ENCODE results near the gene MCCD1. TPM values are rescaled to one million over a fixed set of nuclear protein-coding genes. Genes with fewer than 3 reads are reported as not detected.
A peak's percentile ranks its signal among the peaks of the same experiment; 100 is the strongest.
"Not testable (repeated sequence)": the region's sequence is repeated elsewhere in the genome, so short reads cannot be mapped to it uniquely, and the experiment has no call there.

The MCCD1 gene
- total RNA-seq, 6 experiments from 2014 or later: not detected

GRCh38 chr6:31485055-31485454 is 43.7 kb upstream of the MCCD1 start:
- Mint-ChIP-seq H3K9me3 (no peaks in the 10 kb centered on the region), H3K27ac (no peak overlapping the region), H3K4me1 (ENCODE audit: low read depth) (no peaks in the 10 kb centered on the region), H3K27me3 (ENCODE audit: insufficient read depth) (peaks cover 16% of the 10 kb centered on the region), H3K36me3 (ENCODE audit: low read depth) (no peaks in the 10 kb centered on the region), H3K4me3 (no peak overlapping the region)
- no peak for DNase-seq
- TF ChIP-seq, protein P1, sequence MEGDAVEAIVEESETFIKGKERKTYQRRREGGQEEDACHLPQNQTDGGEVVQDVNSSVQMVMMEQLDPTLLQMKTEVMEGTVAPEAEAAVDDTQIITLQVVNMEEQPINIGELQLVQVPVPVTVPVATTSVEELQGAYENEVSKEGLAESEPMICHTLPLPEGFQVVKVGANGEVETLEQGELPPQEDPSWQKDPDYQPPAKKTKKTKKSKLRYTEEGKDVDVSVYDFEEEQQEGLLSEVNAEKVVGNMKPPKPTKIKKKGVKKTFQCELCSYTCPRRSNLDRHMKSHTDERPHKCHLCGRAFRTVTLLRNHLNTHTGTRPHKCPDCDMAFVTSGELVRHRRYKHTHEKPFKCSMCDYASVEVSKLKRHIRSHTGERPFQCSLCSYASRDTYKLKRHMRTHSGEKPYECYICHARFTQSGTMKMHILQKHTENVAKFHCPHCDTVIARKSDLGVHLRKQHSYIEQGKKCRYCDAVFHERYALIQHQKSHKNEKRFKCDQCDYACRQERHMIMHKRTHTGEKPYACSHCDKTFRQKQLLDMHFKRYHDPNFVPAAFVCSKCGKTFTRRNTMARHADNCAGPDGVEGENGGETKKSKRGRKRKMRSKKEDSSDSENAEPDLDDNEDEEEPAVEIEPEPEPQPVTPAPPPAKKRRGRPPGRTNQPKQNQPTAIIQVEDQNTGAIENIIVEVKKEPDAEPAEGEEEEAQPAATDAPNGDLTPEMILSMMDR (IDR thresholded peaks at IDR 0.05): no peak

DNA sequence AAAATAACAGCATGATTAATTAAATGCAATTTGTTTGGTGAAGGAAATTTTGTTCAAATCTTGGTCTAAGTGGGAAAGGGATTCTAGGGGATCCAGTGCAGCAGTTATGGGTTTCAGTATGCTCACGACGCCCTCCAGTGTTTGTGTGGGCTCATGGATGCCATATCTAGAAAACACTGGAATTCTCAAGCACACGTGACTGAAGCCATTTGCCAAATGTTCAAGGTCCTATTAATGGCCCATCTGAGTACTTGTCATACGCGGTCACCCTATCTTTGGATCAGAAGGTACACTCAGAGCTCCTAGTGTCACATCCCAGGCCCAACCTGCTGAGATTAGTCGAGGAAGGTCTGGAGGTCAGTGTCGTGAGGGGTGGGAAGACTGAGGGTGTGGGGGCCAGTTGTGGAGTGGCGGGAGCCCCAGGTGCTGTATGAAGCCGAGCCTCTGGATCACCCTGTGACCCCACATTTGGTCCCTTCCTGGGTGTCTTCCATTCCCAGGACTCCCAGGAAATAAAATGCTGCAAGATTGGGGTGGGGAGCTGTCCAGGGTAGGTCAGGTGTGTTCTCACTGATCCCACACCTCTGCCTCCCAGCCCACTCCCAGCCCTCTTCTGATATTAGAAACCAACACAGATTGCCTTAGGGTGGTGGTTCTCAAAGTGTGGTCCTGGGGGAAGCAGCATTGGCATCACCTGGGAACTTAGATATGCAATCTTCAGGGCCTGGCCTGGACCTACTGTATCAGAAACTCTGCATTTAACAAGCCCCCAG is 42.5 kb upstream of the MCCD1 start:
- H3K27ac Mint-ChIP-seq; H3K9me3 Mint-ChIP-seq; H3K27me3 Mint-ChIP-seq (ENCODE audit: insufficient read depth); H3K4me1 Mint-ChIP-seq (ENCODE audit: low read depth); H3K36me3 Mint-ChIP-seq (ENCODE audit: low read depth); DNase-seq; H3K4me3 Mint-ChIP-seq: not testable (repeated sequence)

- H3K27me3 Mint-ChIP-seq (ENCODE audit: insufficient read depth); H3K36me3 Mint-ChIP-seq (ENCODE audit: low read depth); H3K27ac Mint-ChIP-seq; H3K4me1 Mint-ChIP-seq (ENCODE audit: low read depth); H3K4me3 Mint-ChIP-seq; DNase-seq; H3K9me3 Mint-ChIP-seq: not testable (repeated sequence)
Measured at GRCh38 chr6:31487674-31488073, 41.1 kb upstream of the MCCD1 start.

- TF ChIP-seq, protein P1 (IDR thresholded peaks at IDR 0.05): no peak
- Mint-ChIP-seq H3K9me3 (no peaks in the 10 kb centered on the region), H3K4me3 (no peak overlapping the region), H3K27ac (no peak overlapping the region), H3K27me3 (ENCODE audit: insufficient read depth) (no peaks in the 10 kb centered on the region; the same call in 1 of the 2 replicates), H3K36me3 (ENCODE audit: low read depth) (no peaks in the 10 kb centered on the region), H3K4me1 (ENCODE audit: low read depth) (peaks cover 16% of the 10 kb centered on the region)
- no peak for DNase-seq
Measured at GRCh38 chr6:31489086-31489485, 39.7 kb upstream of the MCCD1 start.

GRCh38 chr6:31490115-31490873 is 38.5 kb upstream of the MCCD1 start:
- no peak for DNase-seq
- TF ChIP-seq, protein P1 (IDR thresholded peaks at IDR 0.05): no peak
- no peak overlapping the region for H3K27ac Mint-ChIP-seq
- no peaks in the 10 kb centered on the region; the same call in 1 of the 2 replicates for H3K27me3 Mint-ChIP-seq (ENCODE audit: insufficient read depth)
- no peaks in the 10 kb centered on the region for H3K9me3 Mint-ChIP-seq
- H3K4me3 Mint-ChIP-seq: no peak overlapping the region
- peaks cover 19% of the 10 kb centered on the region for H3K4me1 Mint-ChIP-seq (ENCODE audit: low read depth)
- H3K36me3 Mint-ChIP-seq (ENCODE audit: low read depth): no peaks in the 10 kb centered on the region

DNA sequence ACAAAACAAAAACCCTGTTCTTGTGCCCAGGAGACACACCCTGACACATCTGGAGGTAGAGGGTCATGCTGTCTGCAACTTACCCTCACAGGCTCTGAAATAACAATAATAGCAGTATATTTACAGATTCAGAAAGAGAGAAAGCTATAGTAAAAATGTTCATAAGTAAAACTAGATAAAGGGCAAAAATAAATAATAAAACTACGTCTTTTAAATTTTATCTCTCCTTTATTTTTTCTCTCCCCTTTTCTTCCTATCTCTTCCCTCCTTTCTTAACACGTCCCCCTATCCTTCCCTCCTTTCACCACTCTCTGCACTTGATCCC is 35.2 kb upstream of the MCCD1 start:
- H3K4me3 Mint-ChIP-seq: peak overlapping the region; percentile 75
- H3K9me3 Mint-ChIP-seq; DNase-seq; H3K36me3 Mint-ChIP-seq (ENCODE audit: low read depth); H3K27me3 Mint-ChIP-seq (ENCODE audit: insufficient read depth): not testable (repeated sequence)
- peaks cover 44% of the 10 kb centered on the region for H3K4me1 Mint-ChIP-seq (ENCODE audit: low read depth)
- H3K27ac Mint-ChIP-seq: peak overlapping the region; percentile 89
